HG02885 (cell line): ENCODE data around the gene GPC2.
"Not testable (repeated sequence)": the region's sequence is repeated elsewhere in the genome, so short reads cannot be mapped to it uniquely, and the experiment has no call there.

Experiments
- ATAC-seq: cut with Tn5 transposase; IDR thresholded peaks from one replicate; pipeline ENCODE4 v1.9.1; 2021; ENCODE audit warnings: mild to moderate bottlenecking; ENCODE audit not compliant: unreplicated experiment, poor library complexity

Gene GPC2

DNA sequence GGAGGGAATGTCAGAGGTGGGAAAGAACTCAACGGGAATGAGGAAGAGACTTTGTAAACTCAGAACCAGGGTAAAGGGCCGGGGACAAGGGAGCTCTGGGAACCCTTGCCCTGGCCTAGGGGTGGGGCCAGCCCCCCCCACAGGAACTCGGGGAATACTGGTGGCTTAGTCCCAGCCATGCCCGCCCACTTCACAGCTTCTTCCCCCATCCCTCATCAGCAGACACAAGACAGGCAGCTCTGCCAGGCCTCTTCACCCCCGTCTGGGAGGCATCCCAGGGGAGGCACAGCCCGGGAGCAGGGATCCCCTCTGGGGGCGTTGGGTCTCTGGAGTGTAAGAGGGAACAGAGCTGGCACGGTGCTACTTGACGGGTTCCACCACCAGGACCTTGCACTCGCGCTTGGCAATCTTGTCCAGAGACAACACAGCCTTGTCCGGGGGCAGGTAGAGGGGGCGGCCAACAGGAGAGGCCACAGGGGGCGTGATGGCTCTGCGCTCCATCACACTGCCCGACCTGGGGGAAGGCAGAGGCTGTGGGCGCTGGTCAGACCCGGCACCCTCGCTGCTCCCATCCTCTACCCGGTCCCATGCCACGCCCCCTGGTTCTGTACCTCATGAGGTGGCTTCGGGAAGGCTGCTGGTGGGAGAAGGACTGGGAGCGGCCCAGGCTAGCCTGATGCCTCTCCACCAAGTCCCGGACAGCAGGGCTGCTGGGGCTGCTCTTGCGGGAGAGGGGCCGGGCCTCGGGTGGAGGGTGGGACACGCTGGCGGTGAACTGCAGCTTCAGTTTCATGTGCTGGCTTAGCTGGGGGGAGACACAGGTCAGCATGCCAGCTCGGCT, 22.3 kb downstream of the GPC2 start:
- ATAC-seq = no peak

DNA sequence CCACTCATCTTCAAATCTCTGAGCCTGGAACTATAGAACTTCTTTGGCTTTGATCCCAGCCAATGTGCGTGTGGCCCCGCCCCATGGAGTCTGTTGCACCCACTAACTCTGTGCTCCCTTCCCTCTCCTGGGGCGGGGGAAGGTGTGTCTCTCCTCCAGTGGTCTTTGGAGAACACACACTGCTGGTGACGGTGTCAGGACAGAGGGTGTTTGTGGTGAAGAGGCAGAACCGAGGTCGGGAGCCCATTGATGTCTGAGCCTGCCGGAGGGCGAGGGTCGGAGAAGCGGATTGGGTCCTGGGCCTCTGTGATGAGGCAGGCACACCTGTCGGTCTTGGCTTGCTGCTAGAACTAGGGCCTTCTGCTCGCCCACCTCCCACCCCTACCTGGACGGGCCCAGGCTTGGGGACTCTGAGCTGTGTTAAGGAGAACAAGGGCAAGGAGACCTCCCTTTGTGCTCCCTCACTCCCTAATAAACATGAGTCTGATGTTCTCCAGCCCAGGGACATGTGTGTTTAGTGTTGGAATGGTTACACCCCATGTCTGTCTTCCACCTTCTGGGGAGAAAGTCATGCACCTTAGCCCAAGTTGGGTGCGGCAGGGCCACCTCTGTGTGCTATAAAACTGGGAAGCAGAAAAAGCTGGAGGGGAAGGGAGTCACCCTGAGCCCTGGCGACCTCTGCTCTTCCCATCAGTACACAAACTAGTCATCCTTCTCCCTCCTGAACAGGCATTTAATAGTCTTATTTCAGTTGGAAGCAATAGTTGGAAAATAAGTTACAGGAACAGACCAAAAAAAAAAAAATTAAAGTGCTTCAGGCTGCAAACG, 23.3 kb downstream of the GPC2 start:
- no peak for ATAC-seq

DNA sequence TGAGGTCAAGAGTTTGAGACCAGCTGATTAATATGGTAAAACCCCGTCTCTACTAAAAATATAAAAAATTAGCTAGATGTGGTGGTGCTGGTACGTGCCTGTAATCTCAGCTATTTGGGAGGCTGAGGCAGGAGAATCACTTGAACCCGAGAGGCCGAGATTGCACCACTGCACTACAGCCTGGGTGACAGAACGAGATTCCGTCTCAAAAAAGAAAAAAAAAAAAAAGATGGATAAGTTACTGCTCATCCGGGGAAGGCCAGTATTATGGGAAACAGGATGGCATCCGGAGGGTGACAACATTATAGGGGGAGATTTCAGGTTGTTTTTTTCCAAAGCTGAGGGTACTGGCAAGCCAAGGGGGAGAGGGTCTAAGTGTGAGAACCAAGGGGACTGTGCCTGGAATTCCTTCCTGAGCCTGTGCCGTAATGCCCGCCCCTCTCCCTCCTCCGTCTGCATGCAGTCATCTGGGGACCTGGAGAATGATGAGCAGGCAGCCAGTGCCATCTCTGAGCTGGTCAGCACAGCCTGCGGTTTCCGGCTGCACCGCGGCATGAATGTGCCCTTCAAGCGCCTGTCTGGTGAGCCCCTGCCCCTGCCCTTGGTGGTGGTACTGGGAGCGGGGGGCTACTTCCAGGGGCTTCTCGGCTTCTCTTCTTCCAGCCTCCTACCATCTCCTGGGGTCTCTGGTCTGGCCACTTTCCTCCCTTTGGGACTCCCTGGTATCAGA, 24.1 kb downstream of the GPC2 start:
- ATAC-seq = no peak

DNA sequence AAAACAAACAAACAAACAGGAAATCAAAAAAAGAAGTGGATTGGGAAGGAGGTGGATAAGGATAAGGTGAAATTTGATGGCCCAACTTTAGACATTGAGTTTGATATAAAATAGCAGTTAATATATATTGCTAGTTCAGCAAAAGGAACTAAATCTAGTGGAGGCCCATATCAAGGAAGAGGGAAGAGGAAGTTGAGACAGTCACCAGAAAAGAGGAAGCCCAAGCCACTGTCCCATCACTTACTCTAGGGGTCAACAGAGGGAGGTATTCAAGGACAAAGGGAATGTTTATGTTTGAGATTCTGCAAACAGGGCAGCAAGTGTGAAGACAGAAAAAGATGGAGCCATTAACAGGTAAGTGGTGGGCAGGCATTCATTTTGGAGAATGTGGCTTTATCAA, 24.8 kb downstream of the GPC2 start:
- ATAC-seq = no peak

DNA sequence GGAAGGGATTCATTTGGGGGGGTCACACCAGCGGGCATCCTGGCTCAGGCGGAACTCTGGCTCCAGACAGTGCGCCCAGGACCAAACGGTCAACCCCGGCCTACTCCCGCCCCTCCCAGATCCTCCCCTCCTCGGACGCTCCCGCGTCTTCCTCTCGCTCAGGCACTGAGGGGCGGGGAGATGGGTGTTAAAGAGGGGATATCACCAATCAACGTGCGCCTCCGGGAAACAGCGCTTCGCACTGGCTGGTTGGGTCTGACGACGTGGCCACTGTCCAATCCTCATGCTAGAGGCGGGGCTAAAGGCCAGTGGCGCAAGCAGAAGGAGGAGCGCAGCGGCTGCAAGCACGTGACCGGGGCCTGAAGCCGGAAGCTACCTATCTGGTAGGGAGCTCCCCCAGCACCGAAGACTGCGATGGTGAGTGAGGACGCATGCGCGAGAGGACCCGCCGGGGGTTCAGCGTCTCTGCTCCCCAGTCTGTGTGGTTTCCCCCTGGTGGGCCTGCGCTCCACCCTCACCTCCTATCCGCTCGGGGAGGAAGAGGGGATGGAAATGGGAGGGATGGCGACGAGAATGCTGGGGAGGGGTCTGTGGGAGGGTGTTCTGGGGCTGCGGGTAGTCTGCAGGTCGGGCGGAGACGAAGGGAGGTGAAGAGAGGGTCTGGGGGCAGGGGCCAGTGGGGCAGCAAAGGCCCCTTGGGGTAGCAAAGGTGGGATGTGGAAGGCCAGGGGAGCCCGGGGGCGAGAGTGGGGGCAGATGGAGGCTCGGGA, 28.4 kb downstream of the GPC2 start, which contains the start of gene LAMTOR4:
LAMTOR4 (plus strand) TSS at position 360 of the 770 bp plus-strand sequence; CDS start at position 415, 55 bp downstream.
- peak; percentile 98 for ATAC-seq

DNA sequence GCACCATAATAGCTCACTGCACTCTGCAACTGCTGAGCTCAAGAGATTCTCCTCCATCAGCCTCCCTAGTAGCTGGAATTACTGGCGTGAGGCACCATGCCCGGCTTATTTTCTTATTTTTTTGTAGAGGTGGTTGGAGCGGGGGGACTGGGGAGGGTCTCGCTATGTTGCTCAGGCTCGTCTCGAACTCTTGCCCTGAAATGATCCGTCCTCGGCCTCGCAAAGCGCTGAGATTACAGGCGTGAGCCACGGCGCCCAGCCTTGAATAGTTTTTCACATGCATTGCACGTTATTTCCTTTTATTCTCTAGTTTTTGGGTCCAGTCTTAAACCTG, 29.0 kb downstream of the GPC2 start:
- no peak for ATAC-seq

DNA sequence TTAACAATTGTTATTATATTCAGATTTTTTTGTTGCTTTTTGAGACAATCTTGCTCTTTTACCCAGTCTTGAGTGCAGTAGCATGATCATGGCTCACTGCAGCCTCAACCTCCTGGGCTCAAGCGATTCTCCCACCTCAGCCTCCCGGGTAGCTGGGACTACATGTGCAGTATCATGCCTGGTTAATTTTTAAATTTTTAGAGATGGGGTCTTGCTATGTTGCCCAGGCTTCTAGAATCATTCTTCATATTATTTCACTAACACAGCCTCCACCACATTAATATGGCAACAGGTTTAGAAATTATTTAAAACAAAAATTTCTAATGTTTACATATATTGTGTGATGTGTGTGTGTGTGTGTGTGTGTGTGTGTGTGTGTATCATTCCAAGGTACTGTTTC, 29.9 kb downstream of the GPC2 start:
- no peak for ATAC-seq

DNA sequence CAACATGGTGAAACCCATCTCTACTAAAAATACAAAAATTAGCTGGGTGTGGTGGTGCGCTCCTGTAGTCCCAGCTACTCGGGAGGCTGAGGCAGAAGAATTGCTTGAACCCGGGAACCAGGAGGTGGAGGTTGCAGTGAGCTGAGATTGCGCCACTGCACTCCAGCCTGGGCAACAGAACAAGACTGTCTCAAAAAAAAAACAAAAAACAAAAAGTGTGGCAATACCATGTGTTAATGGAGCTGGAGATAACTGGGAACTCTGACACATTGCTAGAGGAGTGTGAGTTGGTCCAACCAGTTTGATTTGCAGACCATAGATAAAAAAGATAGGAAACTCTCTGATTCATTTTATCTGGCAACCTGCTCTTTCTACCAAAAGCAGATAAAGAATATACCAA, 30.8 kb downstream of the GPC2 start:
- ATAC-seq = not testable (repeated sequence)

DNA sequence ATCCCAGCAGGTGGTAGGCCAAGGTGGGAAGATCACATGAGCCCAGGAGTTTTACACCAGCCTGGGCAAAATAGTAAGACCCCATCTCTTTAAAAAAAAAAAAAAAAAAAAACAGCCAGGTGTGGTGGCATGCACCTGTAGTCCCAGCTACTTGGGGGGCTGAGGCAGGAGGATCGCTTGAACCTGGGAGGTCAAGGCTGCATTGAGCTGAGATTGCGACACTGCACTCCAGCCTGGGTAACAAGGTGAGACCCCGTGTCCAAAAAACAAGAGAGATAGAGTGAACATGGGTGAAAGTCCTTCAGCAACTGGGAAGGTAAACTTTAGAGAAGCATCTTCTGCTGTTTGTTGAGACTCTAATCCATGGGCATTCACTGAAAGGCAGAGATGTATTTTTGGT, 34.7 kb downstream of the GPC2 start:
- ATAC-seq = no peak

DNA sequence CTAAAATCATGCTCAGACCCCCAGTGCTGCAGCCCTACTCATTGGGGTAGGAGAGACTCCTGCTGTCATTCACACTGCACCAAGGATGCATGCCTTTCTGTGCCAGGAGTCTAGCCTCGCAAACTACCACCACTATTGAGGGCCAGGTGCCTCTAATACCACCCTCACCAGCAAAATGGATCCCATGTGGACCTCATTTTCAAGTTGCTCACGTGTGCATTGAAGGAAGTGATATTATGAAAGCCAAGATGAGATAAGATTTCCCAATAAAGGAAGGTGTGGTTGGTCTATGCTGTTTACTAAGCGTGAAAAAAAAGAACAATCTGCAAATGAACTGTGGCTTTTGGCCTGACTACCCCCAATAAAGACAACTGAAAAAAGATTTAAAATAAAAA, 35.6 kb downstream of the GPC2 start:
- no peak for ATAC-seq

DNA sequence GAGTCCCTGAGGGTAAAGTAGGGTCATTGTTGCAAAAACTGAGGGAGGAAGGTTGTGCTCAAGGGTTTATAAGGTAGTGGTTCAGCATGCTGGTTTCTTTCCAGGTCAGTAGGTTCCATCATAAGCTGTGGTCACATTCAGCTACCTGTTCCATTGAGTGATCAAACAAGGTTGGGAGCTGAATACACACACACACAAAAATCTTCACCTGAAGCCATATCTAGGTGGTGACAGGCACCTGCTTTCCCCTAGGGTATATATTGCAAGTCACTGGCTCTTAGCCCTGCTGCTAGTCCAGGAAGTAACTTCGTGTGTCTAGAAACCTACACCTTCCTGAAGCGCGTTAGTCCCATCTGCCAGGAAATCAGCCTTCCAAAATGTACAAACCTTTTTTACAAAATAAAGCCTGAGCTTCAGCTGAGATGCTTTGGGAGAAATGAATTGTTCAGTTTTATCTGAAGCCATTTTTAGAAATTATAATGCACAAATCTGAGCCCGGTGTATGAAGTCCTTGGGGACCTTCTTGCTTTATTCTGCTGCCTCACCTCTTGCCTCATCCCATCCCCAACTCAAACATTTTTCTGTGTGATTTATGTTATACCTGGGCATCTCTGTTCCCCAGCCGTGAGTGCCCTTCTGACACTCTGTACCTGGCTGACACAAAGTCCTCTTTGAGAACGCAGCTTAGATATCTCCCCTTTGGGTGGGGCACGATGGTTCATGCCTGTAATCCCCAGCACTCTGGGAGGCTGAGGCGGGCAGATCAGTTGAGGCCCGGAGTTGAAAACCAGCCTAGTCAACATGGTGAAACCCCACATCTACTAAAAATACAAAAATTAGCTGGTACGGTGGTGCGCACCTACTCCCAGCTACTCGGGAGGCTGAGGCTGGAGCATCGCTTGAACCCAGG, 39.1 kb downstream of the GPC2 start:
- no peak for ATAC-seq

DNA sequence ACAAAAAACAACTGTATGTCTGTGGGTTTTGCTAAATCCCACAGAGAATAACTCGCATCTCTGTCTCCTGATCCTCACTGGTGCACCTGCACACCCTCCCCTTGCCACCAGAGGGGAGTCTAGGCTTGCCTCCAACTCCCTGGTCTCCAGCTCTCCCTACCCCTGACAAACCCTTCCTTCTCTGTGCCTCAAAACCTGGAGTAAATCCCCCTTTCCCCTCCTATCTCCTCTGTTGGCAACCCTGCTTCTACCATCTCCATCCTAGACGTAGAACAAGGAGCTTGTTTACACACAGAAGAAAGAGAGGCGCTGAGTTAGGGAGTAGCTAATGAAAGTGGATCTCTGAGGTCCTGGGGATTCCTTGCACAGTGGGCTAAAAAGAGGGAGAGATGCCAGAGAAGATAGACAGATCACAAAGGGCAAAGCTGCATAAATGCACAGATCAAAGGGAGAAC, 44.5 kb downstream of the GPC2 start:
- peak; percentile 77 for ATAC-seq

DNA sequence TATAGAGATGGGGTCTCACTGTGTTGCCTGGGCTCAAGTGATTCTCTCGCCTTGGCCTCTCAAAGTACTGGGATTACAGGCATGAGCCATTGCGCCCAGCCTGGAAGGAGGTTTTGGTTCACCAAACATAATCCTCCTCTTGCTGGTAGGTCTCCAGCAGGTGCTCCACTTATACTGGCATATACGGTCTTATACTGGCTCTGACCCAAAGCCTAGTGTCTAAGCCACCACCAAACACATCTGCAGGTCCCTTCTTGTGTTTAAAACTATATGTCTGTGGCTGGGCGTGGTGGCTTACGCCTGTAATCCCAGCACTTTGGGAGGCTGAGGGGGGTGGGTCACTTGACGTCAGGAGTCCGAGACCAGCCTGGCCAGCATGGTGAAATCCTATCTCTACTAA, 45.1 kb downstream of the GPC2 start:
- no peak for ATAC-seq

DNA sequence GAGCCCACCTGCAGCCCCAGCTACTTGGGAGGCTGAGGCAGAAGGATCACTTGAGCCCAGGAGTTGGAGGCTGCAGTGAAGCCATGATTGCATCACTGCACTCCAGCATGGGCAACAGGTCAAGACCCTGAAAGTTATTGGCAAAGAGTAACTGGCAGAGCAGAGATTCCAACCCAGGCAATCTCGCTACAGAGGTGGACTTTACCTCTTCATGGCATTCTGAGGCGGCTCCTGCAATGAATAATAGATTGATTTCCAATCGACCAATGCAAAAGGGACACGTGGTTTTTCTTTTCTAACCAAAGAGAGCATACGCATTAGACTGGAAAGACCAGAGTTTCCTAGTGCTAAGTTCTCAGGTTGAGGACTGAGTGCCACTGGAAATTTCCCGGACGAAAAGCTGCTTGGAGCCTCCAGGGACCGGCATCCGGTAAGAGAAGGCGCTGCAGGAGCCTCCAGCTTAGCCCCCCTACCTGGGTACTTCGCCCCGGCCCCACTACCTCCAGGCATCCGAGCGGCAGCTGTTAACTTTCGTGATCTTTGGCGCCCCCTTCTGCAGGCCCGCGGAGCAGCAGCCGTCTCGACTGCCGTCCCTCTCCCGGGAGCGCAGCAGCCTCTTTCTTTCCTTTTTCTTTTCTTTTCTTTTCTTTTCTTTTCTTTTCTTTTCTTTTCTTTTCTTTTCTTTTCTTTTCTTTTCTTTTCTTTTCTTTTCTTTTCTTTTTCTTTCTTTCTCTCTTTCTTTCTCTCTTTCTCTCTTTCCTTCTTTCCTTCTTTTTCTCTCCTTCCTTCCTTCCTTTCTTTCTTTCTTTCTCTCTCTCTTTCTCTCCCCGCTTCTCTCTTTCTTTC, 46.4 kb downstream of the GPC2 start:
- ATAC-seq = no peak

DNA sequence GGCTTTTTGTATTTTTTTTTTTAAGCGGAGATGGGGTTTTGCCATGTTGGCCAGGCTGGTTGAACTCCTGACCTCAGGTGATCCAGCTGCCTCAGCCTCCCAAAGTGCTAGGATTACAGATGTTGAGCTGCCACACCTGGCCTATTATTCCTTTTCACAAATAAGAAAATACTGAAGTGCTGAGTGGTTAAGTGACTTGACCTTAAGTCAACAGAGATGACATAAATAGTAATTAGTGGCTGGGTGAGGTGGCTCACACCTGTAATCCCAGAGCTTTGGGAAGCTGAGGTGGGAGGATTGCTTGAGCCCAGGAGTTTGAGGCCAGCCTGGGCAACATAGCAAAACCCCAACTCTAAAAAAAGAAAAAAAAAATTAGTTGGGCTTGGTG, 47.0 kb downstream of the GPC2 start:
- ATAC-seq = not testable (repeated sequence)

DNA sequence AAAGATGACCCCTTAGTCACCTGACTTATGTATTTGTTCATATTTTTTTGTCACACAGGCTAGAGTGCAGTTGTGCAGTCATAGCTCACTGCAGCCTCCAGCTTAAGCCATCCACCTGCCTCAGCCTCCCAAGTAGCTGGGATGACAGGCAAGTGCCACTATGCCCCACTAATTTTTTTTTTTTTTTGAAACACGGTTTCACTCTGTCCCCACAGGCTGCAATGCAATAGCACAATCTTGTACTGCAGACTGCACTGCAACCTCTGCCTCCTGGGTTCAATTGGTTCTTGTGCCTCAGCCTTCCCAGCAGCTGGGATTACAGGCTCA, 48.6 kb downstream of the GPC2 start:
- ATAC-seq = no peak

DNA sequence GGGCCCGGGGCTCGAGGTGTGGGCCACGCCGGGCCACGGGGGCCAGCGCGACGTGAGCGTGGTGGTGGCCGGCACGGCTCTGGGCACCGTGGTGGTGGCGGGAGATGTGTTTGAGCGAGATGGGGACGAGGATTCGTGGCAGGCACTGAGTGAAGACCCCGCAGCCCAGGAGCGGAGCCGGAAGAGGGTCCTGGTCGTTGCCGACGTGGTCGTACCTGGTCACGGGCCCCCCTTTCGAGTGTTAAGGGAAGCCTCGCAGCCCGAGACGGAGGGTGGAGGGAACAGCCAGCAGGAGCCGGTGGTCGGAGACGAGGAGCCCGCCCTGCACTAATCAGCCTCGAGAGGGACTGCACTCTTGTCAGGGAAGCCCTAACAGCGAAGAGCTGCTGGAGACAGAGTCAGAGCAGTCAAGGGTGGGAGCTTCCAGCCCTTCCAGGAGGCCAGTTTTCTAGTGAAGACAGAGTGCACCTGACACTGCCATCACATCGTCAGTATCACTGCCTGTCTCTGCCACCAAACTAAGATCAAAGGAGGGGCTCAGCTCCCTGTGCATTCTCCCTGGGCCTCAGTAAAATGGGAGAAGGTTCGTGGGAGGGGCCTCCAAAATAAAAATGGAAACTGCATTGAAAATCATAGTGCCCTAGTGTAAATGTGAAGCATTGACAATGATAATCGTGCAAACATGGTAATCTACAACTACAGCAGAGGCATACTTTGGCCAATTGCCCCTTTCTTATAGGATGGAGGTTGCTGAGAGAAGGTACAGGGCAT, 49.1 kb downstream of the GPC2 start:
- no peak for ATAC-seq
